ENCODE results near the gene FAM229B. TPM values are rescaled to one million over a fixed set of nuclear protein-coding genes. Genes with fewer than 3 reads are reported as not detected.

The FAM229B gene
- total and polyA plus RNA-seq, 10 donors = 1.9 to 7.9 (median 4.4) TPM

- 91 to 97% (median 96%) methylated on average over 5 of the region's 5 CpGs for WGBS, 5 donors
- Histone ChIP-seq H3K27ac (no peak overlapping the region), H3K27me3 (replicated peaks in 1 of 7) (no peaks in the 10 kb centered on the region), H3K4me1 (no peaks in the 10 kb centered on the region), H3K9me3 (no peaks in the 10 kb centered on the region), H3K4me3 (no peak overlapping the region), H3K36me3 (no peaks in the 10 kb centered on the region)
- DNase-seq = no peak
- intact Hi-C loops (cut with DNase I; ENCODE audit: low total_unique reads) = no loop called here
- TF ChIP-seq POLR2AphosphoS5 (IDR thresholded peaks at IDR 0.05) = no peak
- TF ChIP-seq POLR2A (IDR thresholded peaks at IDR 0.05) = no peak
- TF ChIP-seq, protein P1, sequence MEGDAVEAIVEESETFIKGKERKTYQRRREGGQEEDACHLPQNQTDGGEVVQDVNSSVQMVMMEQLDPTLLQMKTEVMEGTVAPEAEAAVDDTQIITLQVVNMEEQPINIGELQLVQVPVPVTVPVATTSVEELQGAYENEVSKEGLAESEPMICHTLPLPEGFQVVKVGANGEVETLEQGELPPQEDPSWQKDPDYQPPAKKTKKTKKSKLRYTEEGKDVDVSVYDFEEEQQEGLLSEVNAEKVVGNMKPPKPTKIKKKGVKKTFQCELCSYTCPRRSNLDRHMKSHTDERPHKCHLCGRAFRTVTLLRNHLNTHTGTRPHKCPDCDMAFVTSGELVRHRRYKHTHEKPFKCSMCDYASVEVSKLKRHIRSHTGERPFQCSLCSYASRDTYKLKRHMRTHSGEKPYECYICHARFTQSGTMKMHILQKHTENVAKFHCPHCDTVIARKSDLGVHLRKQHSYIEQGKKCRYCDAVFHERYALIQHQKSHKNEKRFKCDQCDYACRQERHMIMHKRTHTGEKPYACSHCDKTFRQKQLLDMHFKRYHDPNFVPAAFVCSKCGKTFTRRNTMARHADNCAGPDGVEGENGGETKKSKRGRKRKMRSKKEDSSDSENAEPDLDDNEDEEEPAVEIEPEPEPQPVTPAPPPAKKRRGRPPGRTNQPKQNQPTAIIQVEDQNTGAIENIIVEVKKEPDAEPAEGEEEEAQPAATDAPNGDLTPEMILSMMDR (IDR thresholded peaks at IDR 0.05 in 8 of 11, conservative IDR thresholded peaks at IDR 0.05 in 3 of 11) = no peak
Observed at GRCh38 chr6:112128208-112128607, 40.8 kb downstream of the FAM229B start.

DNA sequence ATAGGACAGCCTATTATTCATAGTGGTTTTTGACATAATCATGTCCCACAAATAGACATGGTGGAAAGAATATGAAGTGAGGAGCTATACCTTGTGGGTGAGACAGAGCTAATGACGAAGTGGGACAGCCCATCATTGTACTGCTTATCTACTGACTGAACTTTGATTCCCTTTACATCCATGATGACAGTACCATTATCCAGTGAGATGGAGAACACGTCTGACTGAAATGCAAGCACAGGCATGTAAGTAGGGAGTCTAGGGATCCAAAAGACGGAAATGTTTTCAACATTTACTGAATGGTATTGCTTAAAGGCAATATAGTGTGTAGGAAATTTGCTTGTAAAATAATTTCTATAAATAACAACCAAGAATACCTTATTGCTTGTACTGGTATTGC, 43.5 kb downstream of the FAM229B start:
- H3K4me3 ChIP-seq = no peak overlapping the region
- DNase-seq = no peak
- no peaks in the 10 kb centered on the region for H3K27me3 ChIP-seq (replicated peaks in 1 of 7)
- intact Hi-C loops (cut with DNase I; ENCODE audit: low total_unique reads) = no loop called here
- H3K27ac ChIP-seq = no peak overlapping the region
- 76 to 90% (median 81%) methylated on average over 3 of the region's 3 CpGs for WGBS, 5 donors
- TF ChIP-seq POLR2A (IDR thresholded peaks at IDR 0.05) = no peak
- TF ChIP-seq, protein P1 (IDR thresholded peaks at IDR 0.05 in 8 of 11, conservative IDR thresholded peaks at IDR 0.05 in 3 of 11) = no peak
- TF ChIP-seq POLR2AphosphoS5 (IDR thresholded peaks at IDR 0.05) = no peak
- H3K9me3 ChIP-seq = no peaks in the 10 kb centered on the region
- no peaks in the 10 kb centered on the region for H3K36me3 ChIP-seq
- H3K4me1 ChIP-seq = no peaks in the 10 kb centered on the region

DNA sequence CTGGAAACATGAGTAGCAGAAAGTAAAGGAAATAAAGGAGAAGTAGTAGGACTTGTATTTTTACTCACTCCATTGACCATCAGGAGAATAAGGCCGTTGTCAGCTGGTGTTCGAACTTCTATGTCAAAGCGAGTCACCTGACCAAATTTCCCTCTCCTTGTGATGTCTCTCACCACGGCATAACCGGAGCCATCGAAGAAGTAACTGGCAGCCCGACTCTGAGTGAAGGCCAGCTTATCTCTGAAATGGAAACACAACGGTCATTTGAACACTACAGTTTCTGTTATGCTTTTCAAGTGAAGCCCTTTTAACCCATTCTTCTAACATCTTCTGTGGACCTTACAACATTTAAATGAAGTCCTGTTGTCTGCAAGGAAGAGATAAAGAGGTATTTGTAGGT, 51.7 kb downstream of the FAM229B start:
- H3K27ac ChIP-seq = no peak overlapping the region
- intact Hi-C loops (cut with DNase I; ENCODE audit: low total_unique reads) = no loop called here
- H3K27me3 ChIP-seq (replicated peaks in 1 of 7) = no peaks in the 10 kb centered on the region
- no peaks in the 10 kb centered on the region for H3K9me3 ChIP-seq
- no peaks in the 10 kb centered on the region for H3K36me3 ChIP-seq
- no peaks in the 10 kb centered on the region for H3K4me1 ChIP-seq
- TF ChIP-seq POLR2AphosphoS5 (IDR thresholded peaks at IDR 0.05) = no peak
- TF ChIP-seq, protein P1 (IDR thresholded peaks at IDR 0.05 in 8 of 11, conservative IDR thresholded peaks at IDR 0.05 in 3 of 11) = no peak
- no peak for TF ChIP-seq POLR2A (IDR thresholded peaks at IDR 0.05)
- no peak overlapping the region for H3K4me3 ChIP-seq
- 75 to 93% (median 82%) methylated on average over 8 of the region's 8 CpGs for WGBS, 5 donors
- no peak for DNase-seq

- TF ChIP-seq POLR2A (IDR thresholded peaks at IDR 0.05) = no peak
- TF ChIP-seq, protein P1 (IDR thresholded peaks at IDR 0.05 in 8 of 11, conservative IDR thresholded peaks at IDR 0.05 in 3 of 11) = no peak
- no peak for TF ChIP-seq POLR2AphosphoS5 (IDR thresholded peaks at IDR 0.05)
- no peaks in the 10 kb centered on the region for H3K9me3 ChIP-seq
- no peaks in the 10 kb centered on the region for H3K27me3 ChIP-seq (replicated peaks in 1 of 7)
- H3K36me3 ChIP-seq = no peaks in the 10 kb centered on the region
- 77 to 92% (median 87%) methylated on average over 2 of the region's 2 CpGs for WGBS, 5 donors
- no peak overlapping the region for H3K27ac ChIP-seq
- intact Hi-C loops (cut with DNase I; ENCODE audit: low total_unique reads) = no loop called here
- no peak for DNase-seq
- no peaks in the 10 kb centered on the region for H3K4me1 ChIP-seq
- no peak overlapping the region for H3K4me3 ChIP-seq
Observed at GRCh38 chr6:112141707-112142106, 54.3 kb downstream of the FAM229B start.

Data from spleen (tissue), 11 donors.